ENCODE measurements around the gene WDR64.
"Not testable (repeated sequence)": the region's sequence is repeated elsewhere in the genome, so short reads cannot be mapped to it uniquely, and the experiment has no call there.

WDR64 gene

DNA sequence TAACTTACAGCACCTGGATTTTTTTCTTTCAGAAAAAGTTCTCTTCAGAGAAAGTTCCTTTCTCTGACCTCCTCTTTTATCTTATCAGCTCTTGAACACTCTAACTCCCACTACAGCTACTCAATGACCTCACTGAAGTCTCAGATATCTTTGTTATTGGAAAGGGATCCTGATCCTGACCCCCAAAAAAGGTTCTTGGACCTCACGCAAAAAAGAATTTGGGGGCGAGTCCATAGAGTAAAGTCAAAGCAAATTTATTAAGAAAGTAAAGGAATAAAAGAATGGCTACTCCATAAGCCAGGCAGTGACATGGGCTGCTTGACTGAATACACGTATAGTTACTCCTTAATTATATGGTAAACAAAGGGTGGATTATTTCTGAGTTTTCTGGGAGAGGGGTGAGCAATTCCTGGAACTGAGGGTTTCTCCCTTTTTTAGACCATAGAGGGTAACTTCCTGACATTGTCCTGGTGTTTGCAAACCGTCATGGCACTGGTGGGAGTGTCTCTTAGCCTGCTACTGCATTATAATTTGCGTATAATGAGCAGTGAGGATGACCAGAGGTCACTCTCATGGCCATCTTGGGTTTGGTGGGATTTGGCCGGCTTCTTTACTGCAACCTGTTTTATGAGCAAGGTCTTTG is 44.2 kb downstream of the WDR64 start:
- H3K27me3 Mint-ChIP-seq: no peaks in the 10 kb centered on the region
- no peaks in the 10 kb centered on the region for H3K9me3 Mint-ChIP-seq
- H3K27ac Mint-ChIP-seq: no peak overlapping the region
- no peaks in the 10 kb centered on the region for H3K36me3 Mint-ChIP-seq (ENCODE audit: low read depth)
- no peaks in the 10 kb centered on the region for H3K4me1 Mint-ChIP-seq (ENCODE audit: low read depth)
- H3K4me3 Mint-ChIP-seq: no peak overlapping the region

DNA sequence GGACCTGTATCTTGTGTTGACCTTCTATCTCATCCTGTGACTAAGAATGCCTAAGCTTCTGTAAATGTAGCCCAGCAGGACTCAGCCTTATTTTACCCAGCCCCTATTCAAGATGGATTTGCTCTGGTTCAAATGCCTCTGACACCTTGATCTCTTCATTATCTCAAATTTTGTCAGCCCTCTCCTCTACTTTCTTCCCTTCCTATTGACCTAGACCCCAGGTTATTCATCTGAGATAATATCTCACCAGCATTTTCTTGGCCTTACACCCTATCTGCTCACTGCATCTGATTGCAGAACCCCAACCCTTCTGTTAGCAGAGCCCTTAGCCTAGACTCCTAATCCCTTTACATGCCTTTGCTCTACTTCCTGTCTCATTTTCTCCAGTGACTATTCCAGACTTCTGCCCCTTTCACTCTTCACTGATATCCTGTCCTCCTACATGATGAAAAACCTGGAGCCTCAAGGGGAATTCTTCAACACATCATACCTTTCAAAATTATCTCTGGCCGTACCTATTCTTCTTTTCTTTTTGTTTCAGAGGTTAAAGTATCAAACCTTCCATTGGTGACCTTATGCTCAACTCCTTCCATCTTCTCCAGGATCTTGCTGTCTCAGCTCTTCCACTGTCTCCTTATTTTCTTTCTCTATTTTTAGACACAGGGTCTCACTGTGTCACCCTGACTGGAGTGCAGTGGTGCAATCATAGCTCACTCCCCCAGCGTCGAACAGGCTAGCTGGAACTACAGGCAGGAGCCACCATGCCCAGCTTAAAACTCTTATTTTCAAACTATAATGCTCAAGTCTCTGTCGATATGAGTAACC is 44.9 kb downstream of the WDR64 start:
- no peak overlapping the region for H3K4me3 Mint-ChIP-seq
- no peaks in the 10 kb centered on the region for H3K27me3 Mint-ChIP-seq
- no peaks in the 10 kb centered on the region for H3K9me3 Mint-ChIP-seq
- H3K27ac Mint-ChIP-seq: no peak overlapping the region
- H3K4me1 Mint-ChIP-seq (ENCODE audit: low read depth): no peaks in the 10 kb centered on the region
- no peaks in the 10 kb centered on the region for H3K36me3 Mint-ChIP-seq (ENCODE audit: low read depth)

DNA sequence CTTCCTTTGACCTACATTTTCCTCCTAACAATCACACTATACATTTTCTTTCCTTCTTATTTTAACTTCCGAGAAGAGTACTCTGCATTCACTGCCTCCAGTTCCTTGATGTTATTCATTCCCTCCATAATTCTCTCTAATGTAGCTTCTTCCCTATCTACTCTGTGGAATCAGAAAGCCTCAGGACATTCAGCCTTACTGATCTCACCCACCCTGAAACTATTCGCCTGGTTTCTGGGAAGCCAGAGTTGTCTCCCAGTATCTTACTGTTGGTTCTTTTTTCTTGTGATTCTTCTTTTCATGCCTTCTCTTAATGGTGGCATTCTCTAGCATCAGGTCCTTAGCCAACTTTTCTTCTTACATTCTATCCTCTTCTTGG is 45.5 kb downstream of the WDR64 start:
- Mint-ChIP-seq H3K27ac (no peak overlapping the region), H3K9me3 (no peaks in the 10 kb centered on the region), H3K4me3 (no peak overlapping the region), H3K4me1 (ENCODE audit: low read depth) (no peaks in the 10 kb centered on the region), H3K36me3 (ENCODE audit: low read depth) (no peaks in the 10 kb centered on the region), H3K27me3 (no peaks in the 10 kb centered on the region)

DNA sequence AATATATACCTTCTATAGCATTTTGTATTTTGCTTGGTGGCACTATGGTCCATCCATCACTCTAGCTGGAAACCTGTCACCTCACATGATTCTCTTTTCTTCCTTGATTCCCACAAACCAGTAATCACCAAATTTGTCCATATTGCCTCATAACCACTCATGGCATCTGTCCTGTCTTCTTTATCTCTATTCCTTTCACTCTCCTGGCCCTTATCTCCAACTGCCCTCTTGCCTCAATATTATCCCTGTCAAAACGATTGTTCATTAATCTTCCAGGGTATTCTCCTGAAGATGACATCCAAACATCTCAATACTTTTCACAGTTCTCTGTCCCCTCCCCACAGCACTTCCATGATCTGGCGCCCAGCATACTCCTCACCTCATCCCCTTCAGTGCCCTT is 46.1 kb downstream of the WDR64 start:
- Mint-ChIP-seq H3K36me3 (ENCODE audit: low read depth) (no peaks in the 10 kb centered on the region), H3K4me1 (ENCODE audit: low read depth) (no peaks in the 10 kb centered on the region), H3K27me3 (no peaks in the 10 kb centered on the region), H3K9me3 (no peaks in the 10 kb centered on the region), H3K4me3 (no peak overlapping the region), H3K27ac (no peak overlapping the region)

- Mint-ChIP-seq H3K36me3 (ENCODE audit: low read depth) (no peaks in the 10 kb centered on the region), H3K9me3 (peaks cover 8% of the 10 kb centered on the region), H3K27me3 (no peaks in the 10 kb centered on the region), H3K27ac (no peak overlapping the region), H3K4me1 (ENCODE audit: low read depth) (peaks cover 9% of the 10 kb centered on the region), H3K4me3 (no peak overlapping the region)
Measured at GRCh38 chr1:241701483-241702295, 49.6 kb downstream of the WDR64 start.

GRCh38 chr1:241702442-241703373 is 50.6 kb downstream of the WDR64 start:
- Mint-ChIP-seq H3K27ac (no peak overlapping the region), H3K4me1 (ENCODE audit: low read depth) (peaks cover 19% of the 10 kb centered on the region), H3K36me3 (ENCODE audit: low read depth) (no peaks in the 10 kb centered on the region), H3K9me3 (peaks cover 8% of the 10 kb centered on the region), H3K4me3 (no peak overlapping the region), H3K27me3 (no peaks in the 10 kb centered on the region)

GRCh38 chr1:241703739-241704138 is 51.7 kb downstream of the WDR64 start:
- H3K36me3 Mint-ChIP-seq (ENCODE audit: low read depth); H3K27ac Mint-ChIP-seq; H3K4me3 Mint-ChIP-seq; H3K27me3 Mint-ChIP-seq; H3K9me3 Mint-ChIP-seq: not testable (repeated sequence)
- peaks cover 19% of the 10 kb centered on the region for H3K4me1 Mint-ChIP-seq (ENCODE audit: low read depth)

GRCh38 chr1:241706257-241706656 is 54.2 kb downstream of the WDR64 start:
- peaks cover 19% of the 10 kb centered on the region for H3K4me1 Mint-ChIP-seq (ENCODE audit: low read depth)
- H3K4me3 Mint-ChIP-seq: no peak overlapping the region
- no peaks in the 10 kb centered on the region for H3K27me3 Mint-ChIP-seq
- H3K9me3 Mint-ChIP-seq: peaks cover 8% of the 10 kb centered on the region
- no peak overlapping the region for H3K27ac Mint-ChIP-seq
- H3K36me3 Mint-ChIP-seq (ENCODE audit: low read depth): no peaks in the 10 kb centered on the region

DNA sequence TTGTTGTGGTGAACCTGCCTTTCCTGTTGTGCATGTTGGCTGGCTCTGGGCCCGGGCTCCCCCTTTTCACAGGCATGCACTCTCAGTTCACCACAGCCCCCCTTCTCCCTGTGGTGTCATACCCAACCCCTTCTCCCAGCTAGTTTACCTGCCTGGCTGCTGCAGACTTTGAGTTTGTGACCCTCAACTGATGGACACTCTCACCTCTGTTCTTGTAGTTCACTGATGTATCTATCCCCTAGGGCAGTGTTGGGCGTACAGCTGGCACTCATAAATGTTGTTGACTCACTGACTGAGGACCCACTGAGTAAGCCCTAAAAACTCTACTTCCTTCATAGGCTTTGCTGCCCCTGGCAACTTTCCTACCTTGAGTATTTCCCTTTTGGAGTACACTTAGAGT is 54.9 kb downstream of the WDR64 start:
- H3K4me1 Mint-ChIP-seq (ENCODE audit: low read depth): peaks cover 19% of the 10 kb centered on the region
- H3K4me3 Mint-ChIP-seq: no peak overlapping the region
- H3K36me3 Mint-ChIP-seq (ENCODE audit: low read depth): no peaks in the 10 kb centered on the region
- H3K9me3 Mint-ChIP-seq: peaks cover 8% of the 10 kb centered on the region
- no peaks in the 10 kb centered on the region for H3K27me3 Mint-ChIP-seq
- no peak overlapping the region for H3K27ac Mint-ChIP-seq

DNA sequence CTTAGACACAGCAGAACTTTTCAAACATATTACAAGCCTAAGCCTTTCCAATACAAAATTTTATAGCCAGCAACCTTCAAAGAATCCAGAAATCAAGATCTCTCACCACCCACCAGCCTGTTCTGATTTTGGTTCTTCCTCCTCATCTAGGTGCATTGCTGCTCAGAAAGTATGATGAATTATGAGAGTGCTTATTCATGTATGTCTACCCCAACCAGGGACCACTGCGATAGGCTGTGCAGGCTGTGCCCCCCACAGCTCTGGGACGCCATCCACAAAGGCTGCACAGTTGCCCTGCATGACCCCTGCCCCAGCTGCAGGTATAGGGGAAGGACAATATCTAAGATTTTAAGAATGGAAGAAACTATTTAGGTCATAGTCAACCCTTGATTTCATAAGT is 55.4 kb downstream of the WDR64 start:
- no peak overlapping the region for H3K27ac Mint-ChIP-seq
- no peaks in the 10 kb centered on the region for H3K36me3 Mint-ChIP-seq (ENCODE audit: low read depth)
- H3K27me3 Mint-ChIP-seq: no peaks in the 10 kb centered on the region
- peaks cover 8% of the 10 kb centered on the region for H3K9me3 Mint-ChIP-seq
- H3K4me3 Mint-ChIP-seq: no peak overlapping the region
- H3K4me1 Mint-ChIP-seq (ENCODE audit: low read depth): peaks cover 19% of the 10 kb centered on the region

DNA sequence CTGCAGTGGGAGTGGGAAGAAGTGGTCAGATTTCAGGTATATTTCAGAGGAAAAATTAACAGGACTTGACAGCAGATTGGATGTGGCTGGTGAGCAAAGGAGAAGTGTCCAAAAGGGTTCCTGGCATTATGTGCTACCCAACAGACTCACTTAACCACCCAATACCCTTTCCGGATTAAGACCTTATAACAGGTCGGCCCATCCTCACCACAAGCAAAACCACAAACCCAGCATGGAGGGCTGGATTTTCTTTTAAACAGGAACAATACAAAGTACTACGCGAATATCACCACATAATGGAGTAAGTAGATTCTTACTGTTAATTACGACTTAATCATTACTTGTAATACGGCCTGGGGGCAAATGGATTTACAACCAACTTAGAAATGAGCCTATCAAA is 59.2 kb downstream of the WDR64 start:
- no peaks in the 10 kb centered on the region for H3K27me3 Mint-ChIP-seq
- peaks cover 11% of the 10 kb centered on the region for H3K4me1 Mint-ChIP-seq (ENCODE audit: low read depth)
- no peak overlapping the region for H3K4me3 Mint-ChIP-seq
- H3K36me3 Mint-ChIP-seq (ENCODE audit: low read depth): no peaks in the 10 kb centered on the region
- no peaks in the 10 kb centered on the region for H3K9me3 Mint-ChIP-seq
- no peak overlapping the region for H3K27ac Mint-ChIP-seq

DNA sequence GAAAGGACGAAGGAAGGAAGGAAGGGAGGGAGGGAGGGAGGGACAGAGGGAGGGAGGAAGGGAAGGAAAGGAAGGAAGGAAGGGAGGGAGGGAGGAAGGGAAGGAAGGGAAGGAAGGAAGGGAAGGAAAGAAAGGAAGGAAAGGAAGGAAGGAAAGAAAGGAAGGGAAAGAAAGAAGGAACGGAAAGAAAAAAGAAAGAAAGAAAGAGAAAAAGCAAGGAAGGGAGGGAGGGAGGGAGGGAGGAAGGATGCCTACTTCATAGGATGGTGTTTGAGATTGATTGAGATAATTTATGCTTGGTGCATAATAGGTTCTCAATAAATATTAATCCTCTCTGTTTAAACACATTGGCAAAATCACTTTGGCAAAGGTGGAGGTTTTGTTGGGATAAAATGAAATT is 61.2 kb downstream of the WDR64 start:
- Mint-ChIP-seq H3K36me3 (ENCODE audit: low read depth) (no peaks in the 10 kb centered on the region), H3K4me3 (no peak overlapping the region), H3K27me3 (peaks cover 3% of the 10 kb centered on the region), H3K27ac (no peak overlapping the region), H3K4me1 (ENCODE audit: low read depth) (peaks cover 19% of the 10 kb centered on the region), H3K9me3 (no peaks in the 10 kb centered on the region)

GRCh38 chr1:241714321-241715218 is 62.5 kb downstream of the WDR64 start:
- H3K9me3 Mint-ChIP-seq: no peaks in the 10 kb centered on the region
- peaks cover 3% of the 10 kb centered on the region for H3K27me3 Mint-ChIP-seq

DNA sequence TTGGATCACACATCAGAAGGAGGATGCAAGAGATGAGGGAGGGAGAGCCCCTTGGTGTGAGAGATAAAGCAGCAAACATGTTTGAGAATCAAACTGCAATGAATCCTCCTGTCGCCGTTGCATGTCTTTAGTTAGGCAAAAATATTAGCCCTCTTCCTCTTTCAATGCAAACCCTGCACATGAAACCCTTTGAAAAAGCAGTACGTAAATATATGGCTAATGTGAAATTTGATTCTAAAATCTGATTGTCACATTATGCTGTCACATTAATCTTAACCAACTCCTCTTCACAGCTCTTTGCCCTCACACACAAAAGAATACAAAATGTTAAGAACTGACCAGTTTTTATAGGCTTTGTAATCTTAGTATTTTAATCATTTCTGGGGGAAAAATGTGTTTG is 63.4 kb downstream of the WDR64 start:
- no peak overlapping the region for H3K27ac Mint-ChIP-seq
- H3K9me3 Mint-ChIP-seq: no peaks in the 10 kb centered on the region
- H3K27me3 Mint-ChIP-seq: peaks cover 3% of the 10 kb centered on the region
- H3K4me1 Mint-ChIP-seq (ENCODE audit: low read depth): peaks cover 20% of the 10 kb centered on the region
- no peak overlapping the region for H3K4me3 Mint-ChIP-seq
- no peaks in the 10 kb centered on the region for H3K36me3 Mint-ChIP-seq (ENCODE audit: low read depth)

More at GRCh38 chr1:241714321-241715218, 62.5 kb downstream of the WDR64 start:
- H3K27ac Mint-ChIP-seq: no peak overlapping the region
- H3K4me1 Mint-ChIP-seq (ENCODE audit: low read depth): peaks cover 20% of the 10 kb centered on the region
- H3K4me3 Mint-ChIP-seq: no peak overlapping the region
- no peaks in the 10 kb centered on the region for H3K36me3 Mint-ChIP-seq (ENCODE audit: low read depth)

All from stimulated activated naive CD8-positive, alpha-beta T cell treated with anti-CD3 and anti-CD28 coated beads, Interleukin-15, Interleukin-2, amounts not matched to agents 100 ng/mL and 50 ng/mL, for 24 hours (primary cell).